C1 segment of cervical spinal cord (tissue), 14 donors: Measurements from ENCODE around the gene PSMA6.
"Not testable (repeated sequence)": the region's sequence is repeated elsewhere in the genome, so short reads cannot be mapped to it uniquely, and the experiment has no call there.

Source experiments
- DNase-seq, 14 donors: peaks; one replicate each; lab custom pipeline; 2025; lab: John Stamatoyannopoulos, UW

Gene PSMA6

GRCh38 chr14:35320472-35320871 lies 28.3 kb downstream of the PSMA6 start:
- DNase-seq, result no peak

DNA sequence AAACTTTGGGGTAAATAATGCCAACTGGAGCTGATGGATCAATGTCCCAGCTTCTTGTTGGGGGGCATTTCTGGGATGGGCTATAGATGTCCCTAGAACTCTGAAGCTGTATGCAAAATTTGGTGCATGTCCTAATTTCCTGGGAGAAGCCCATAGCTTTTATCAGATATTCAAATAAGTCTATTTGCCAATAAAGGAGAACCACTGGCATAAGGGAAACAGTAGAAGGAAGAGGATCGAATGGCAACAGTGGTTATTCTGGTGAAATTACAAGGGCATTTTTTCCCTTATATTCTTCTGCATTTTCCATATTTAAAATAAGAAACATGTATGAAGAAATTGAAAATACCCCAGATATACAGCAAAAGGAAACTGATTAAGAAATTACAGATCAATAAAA lies 34.2 kb downstream of the PSMA6 start:
- DNase-seq, result no peak

DNA sequence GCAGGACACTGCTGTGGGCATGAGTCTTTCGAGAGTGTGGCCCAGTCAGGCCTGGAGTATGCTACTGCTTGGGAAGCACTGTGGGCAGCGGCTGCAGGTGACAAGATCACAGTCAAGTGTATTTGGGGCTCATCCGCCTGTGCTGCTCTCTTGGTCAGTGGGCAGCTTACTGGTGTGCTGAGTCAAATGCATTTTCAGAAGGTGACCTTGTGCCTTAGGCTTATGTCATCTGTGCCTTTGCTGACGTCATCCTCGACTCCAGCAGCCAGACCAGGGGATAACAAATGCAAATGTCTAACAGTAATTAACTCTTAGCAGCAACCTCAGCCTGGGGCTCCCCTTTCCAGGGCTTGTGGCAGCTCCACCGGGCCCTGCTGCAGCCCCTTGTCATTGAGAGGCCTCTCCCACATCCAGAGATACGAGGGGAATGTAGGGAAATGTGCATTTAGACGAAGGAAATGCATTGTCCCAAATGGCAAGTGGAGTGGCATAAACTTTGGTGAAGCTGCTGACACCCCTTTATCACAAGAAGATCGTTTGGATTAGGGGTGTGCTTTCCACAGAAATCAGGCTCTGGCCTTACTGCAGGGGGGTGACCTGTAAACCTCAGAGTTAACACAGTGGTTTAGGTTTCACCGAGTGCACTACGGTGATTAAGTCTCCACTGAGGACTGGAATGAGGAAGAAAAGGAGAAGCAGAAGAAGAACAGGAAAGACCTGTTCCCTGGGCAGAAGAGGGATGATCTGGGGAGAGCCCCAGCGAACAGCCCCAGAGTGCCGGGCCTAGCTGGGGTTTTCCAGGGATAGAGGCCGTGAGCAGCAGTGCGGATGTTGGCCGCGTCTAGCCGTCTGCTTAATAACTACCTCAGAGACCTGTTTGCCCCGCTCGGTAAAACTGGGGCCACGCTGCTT lies 39.7 kb downstream of the PSMA6 start:
- DNase-seq, result no peak

- DNase-seq, result no peak
Observed at GRCh38 chr14:35332517-35333263, 40.5 kb downstream of the PSMA6 start.

- DNase-seq, result no peak
Observed at GRCh38 chr14:35333264-35333730, 41.1 kb downstream of the PSMA6 start.

GRCh38 chr14:35333797-35334743 lies 41.9 kb downstream of the PSMA6 start:
- DNase-seq, result no peak

DNA sequence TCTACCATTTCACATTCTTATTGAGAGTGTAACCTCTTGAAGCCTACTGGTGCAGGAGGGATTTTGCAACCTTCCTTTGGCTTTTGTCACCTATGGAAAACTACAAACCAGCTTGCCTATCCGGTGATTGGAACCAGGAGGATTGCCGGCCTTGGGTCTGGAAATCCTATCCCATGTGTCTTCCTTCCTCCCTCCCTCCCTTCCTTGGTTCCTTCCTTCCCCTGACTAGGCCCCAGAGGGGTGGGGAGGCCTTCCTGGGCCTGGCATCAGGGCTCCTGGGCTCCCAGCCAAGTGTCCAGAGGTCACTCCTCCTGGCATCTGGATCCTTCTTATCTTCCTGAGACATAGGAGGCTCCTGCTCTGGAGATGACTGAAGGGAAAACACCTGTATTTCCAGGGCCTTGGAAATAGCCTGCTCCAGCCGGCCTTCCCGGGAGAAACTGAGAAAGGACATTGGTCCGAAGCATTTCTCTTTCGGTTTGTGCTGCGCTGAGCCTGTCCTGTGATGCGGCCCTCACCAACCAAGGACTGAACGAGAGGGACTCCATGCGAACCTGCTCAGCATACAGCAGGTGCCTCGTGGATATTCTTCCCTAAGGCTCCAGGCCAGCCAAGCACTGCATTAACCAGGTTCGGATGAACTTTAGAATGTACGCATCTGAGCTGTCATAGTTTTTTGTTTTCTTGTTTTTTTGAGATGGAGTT lies 43.4 kb downstream of the PSMA6 start:
- DNase-seq, result no peak

GRCh38 chr14:35336171-35336493 lies 44.0 kb downstream of the PSMA6 start:
- not testable (repeated sequence) for DNase-seq

GRCh38 chr14:35336494-35337268 lies 44.5 kb downstream of the PSMA6 start:
- DNase-seq, result peak in 8 of 14 donors; percentile 17 to 65 (median 34)

DNA sequence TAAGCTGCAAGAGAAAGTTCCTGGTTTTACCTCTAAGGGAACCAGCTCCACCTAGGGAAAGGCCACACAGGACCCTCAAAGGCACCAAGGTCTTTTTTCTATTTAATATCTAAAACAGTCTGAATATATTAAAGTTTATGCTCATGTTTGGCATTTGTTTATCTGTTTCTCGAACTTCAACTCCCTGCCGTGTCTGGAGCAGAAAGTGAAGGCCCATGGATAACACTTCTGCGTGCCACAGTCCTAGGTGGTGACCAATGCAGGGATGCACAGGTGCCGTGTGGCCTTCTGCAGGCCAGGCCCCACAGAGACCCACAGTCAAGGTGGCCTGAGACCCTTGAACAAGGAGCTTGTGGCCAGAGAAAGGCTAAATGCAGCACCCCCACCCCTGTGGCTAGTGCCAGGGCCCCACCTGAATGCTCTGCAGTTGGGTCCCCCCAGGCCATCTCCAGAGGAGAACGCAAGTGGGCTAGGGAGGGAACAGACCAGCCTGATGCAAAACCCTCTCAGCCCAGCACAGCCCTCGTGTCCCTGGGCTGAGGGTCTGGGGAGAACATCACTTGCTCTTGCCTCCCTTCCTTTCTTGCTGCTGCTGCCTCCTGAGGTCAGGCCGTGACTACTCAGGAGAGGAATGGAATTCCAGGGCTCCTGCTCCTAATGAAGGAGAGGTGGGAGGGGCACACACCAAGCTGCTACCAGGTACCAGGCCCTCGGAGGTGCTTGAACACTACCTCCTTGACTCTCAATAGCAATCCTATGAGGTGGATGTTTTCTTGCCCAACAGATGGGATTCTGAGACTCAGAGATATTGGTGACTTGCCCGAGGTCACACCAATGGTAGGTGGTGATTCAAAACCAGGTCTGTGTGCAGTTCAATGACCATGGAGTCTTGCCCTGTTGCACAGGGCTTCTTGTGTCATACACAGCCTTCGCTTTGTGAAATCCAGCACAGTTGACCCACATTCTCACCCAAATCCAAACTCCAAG lies 45.4 kb downstream of the PSMA6 start:
- no peak for DNase-seq

DNA sequence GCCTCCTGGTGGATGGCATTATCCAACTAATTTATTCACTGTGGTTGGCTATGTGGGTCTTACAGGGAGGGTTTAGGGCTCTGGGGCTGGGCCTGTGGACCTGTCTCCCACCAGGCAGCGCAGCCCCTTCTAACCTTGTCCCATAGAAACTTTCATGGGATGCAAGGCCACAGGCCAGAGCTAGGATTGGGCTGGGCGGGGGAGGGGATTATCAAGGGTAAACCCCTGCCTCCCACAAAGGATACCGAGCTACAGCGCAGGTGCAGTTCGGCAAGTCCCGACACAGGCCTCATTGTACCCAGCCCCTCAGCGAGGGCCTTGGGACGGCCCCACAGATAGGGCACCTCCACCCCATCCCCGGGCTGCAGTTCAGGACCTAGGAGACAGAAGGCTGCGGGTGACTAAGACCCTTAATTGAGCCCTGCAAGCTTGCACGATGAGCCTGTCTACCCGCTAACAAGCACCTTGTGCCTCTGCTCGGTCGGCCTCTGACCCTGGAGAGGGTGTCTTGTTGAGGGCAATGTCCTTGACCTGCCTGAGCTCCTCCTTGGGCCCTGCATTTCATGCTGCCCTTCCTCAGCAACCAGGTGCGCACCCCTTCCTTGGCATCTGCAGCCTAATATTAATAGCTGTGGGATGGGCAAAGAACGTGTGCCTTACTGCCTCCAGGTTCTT lies 46.7 kb downstream of the PSMA6 start:
- DNase-seq, result no peak

- DNase-seq, result peak in 2 of 14 donors; percentile 20 to 31
Observed at GRCh38 chr14:35339761-35340406, 47.7 kb downstream of the PSMA6 start.

DNA sequence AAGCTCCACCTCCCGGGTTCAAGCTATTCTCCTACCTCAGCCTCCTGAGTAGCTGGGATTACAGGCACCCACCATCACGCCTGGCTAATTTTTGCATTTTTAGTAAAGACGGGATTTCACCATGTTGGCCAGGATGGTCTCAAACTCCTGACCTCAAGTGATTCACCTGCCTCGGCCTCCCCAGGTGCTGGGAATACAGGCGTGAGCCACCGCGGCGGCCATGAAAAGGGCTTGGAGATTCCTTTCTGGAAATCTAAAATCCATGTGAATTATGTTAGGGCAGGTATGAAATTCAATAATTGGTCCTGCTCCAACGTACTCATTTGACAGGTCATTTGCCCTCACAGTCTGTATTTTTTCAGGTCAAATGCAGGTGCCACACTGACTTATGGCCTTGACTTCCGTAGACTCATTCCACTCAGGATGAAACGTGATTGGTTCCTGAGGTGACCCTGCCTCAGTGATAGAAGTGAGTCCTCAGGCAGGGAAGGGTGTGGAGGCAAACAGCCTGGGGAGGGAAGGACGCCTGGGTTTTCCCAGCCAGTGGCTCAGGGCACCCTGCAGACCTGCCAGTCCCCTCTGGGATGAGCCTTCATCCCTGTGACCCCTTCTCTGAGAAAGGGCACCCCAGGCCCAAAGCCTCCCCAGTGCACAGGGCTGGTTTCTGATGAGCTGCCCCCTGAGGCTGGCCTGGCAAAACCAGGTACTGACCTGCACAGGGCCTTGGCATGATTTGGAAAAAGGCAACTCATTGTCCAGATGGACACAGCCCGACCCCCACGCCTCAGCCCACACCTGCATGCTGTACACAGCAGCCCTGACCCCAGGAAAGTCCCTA lies 48.7 kb downstream of the PSMA6 start:
- DNase-seq, result no peak

- no peak for DNase-seq
Observed at GRCh38 chr14:35341454-35341750, 49.2 kb downstream of the PSMA6 start.

GRCh38 chr14:35341751-35342488 lies 49.7 kb downstream of the PSMA6 start:
- peak; percentile 55 to 97 (median 88) for DNase-seq

- DNase-seq, result peak in 2 of 14 donors; percentile 77 to 80
Observed at GRCh38 chr14:35342489-35343010, 50.4 kb downstream of the PSMA6 start.
